Ascending aorta (tissue), 2 donors: ENCODE results near the gene TMEM235. TPM values are rescaled to one million over a fixed set of nuclear protein-coding genes. Genes with fewer than 3 reads are reported as not detected.
A peak's percentile ranks its signal among the peaks of the same experiment; 100 is the strongest.

ENCODE experiments used
- DNase-seq, 2 donors: peaks; one replicate each; pipeline ENCODE4 v3.0.0-alpha.2; 2019; ENCODE audit warnings: low spot score in 2 of 2
- H3K27ac ChIP-seq, 2 donors: fragments of 200-600 bp; sonication (generic); one replicate each; pipeline ENCODE4 v1.5.1; 2016 to 2017; ENCODE audit warnings: mild to moderate bottlenecking in 1 of 2
- H3K27me3 ChIP-seq: fragments of 200-600 bp; sonication (generic); one replicate; pipeline ENCODE4 v1.5.1; 2017
- H3K36me3 ChIP-seq, 2 donors: fragments of 200-600 bp; sonication (generic); one replicate each; pipeline ENCODE4 v1.5.1; 2016
- H3K4me1 ChIP-seq, 2 donors: fragments of 200-600 bp; sonication (generic); one replicate each; pipeline ENCODE4 v1.5.1; 2016 to 2017; ENCODE audit warnings: mild to moderate bottlenecking in 1 of 2
- H3K4me3 ChIP-seq, 2 donors: fragments of 200-600 bp; sonication (generic); one replicate each; pipeline ENCODE4 v1.5.1; 2016 to 2017; ENCODE audit warnings: mild to moderate bottlenecking in 1 of 2
- H3K9me3 ChIP-seq, 2 donors: fragments of 200-600 bp; sonication (generic); one replicate each; pipeline ENCODE4 v1.5.1; 2016
- CTCF ChIP-seq, 3 experiments: fragments of 200-600 bp in 2 of 3; fragments of 450-650 bp in 1 of 3; sonication (generic) in 2 of 3; IDR thresholded peaks; one replicate each; pipeline ENCODE4 v1.5.1; 2016 to 2019; ENCODE audit warnings: antibody characterized with exemption in 3 of 3, mild to moderate bottlenecking in 1 of 3, moderate library complexity in 1 of 3
- intact Hi-C: fragments of 100-400 bp; cut with DNase I; formaldehyde crosslinking; loops from one replicate; pipeline ENCODE4 v1.15.1; 2023
- total RNA-seq: library from RNA; depleted of rRNA; stranded (reverse); fragments of >200 nt; gene quantifications from one replicate; pipeline ENCODE4 v1.1.0, GENCODE V29; 2016

The TMEM235 gene
- total RNA-seq, 1 donor from 2014 or later = not detected

- Histone ChIP-seq H3K36me3 (peaks cover 0 to 4% of the 10 kb centered on the region in 2 donors), H3K27me3 (no peaks in the 10 kb centered on the region), H3K9me3 (no peaks in the 10 kb centered on the region), H3K27ac (no peak overlapping the region), H3K4me3 (no peak overlapping the region), H3K4me1 (peaks cover 4 to 5% of the 10 kb centered on the region in 2 donors)
- intact Hi-C loops = no loop called here
- DNase-seq = no peak
- no peak for TF ChIP-seq CTCF (IDR thresholded peaks at IDR 0.05)
These were observed 21.3 kb upstream of the TMEM235 start for GRCh38 chr17:78210111-78210510.

- no peak for TF ChIP-seq CTCF (IDR thresholded peaks at IDR 0.05)
- H3K27ac ChIP-seq = no peak overlapping the region
- no peak for DNase-seq
- H3K4me1 ChIP-seq = peaks cover 4 to 5% of the 10 kb centered on the region in 2 donors
- no peak overlapping the region for H3K4me3 ChIP-seq
- no peaks in the 10 kb centered on the region for H3K9me3 ChIP-seq
- H3K36me3 ChIP-seq = peaks cover 0 to 4% of the 10 kb centered on the region in 2 donors
- H3K27me3 ChIP-seq = no peaks in the 10 kb centered on the region
- intact Hi-C loops = no loop called here
These were observed 20.4 kb upstream of the TMEM235 start for GRCh38 chr17:78211032-78211431.

- intact Hi-C loops = no loop called here
- H3K4me3 ChIP-seq = peak within 1 kb of the TSS; percentile 27 to 59
- TF ChIP-seq CTCF (IDR thresholded peaks at IDR 0.05) = no peak
- H3K4me1 ChIP-seq = peaks cover 4 to 5% of the 10 kb centered on the region in 2 donors
- no peaks in the 10 kb centered on the region for H3K9me3 ChIP-seq
- no peak within 1 kb of the TSS for H3K27ac ChIP-seq
- DNase-seq = peak; percentile 31 to 92
- H3K36me3 ChIP-seq = no peaks in the 10 kb centered on the region
- no peaks in the 10 kb centered on the region for H3K27me3 ChIP-seq
These were observed 17.3 kb upstream of the TMEM235 start, which contains the start of gene BIRC5 for GRCh38 chr17:78214016-78214705. BIRC5 (plus strand) TSS chr17:78214253; CDS start chr17:78214317, 64 bp downstream.

- Histone ChIP-seq H3K4me3 (peak overlapping the region in 1 of 2 donors; percentile 59), H3K9me3 (no peaks in the 10 kb centered on the region), H3K4me1 (peaks cover 4 to 5% of the 10 kb centered on the region in 2 donors), H3K36me3 (no peaks in the 10 kb centered on the region), H3K27ac (no peak overlapping the region), H3K27me3 (no peaks in the 10 kb centered on the region)
- intact Hi-C loops = no loop called here
- no peak for TF ChIP-seq CTCF (IDR thresholded peaks at IDR 0.05)
- no peak for DNase-seq
These were observed 16.7 kb upstream of the TMEM235 start for GRCh38 chr17:78214706-78215061.

- Histone ChIP-seq H3K4me3 (no peak overlapping the region), H3K9me3 (no peaks in the 10 kb centered on the region), H3K27me3 (no peaks in the 10 kb centered on the region), H3K27ac (no peak overlapping the region), H3K4me1 (no peaks in the 10 kb centered on the region), H3K36me3 (no peaks in the 10 kb centered on the region)
- intact Hi-C loops = no loop called here
- no peak for TF ChIP-seq CTCF (IDR thresholded peaks at IDR 0.05)
- DNase-seq = no peak
These were observed 11.9 kb upstream of the TMEM235 start for GRCh38 chr17:78219396-78220150.
